HepG2 (cell line): ENCODE data around the gene CDK12. TPM values are rescaled to one million over a fixed set of nuclear protein-coding genes. Genes with fewer than 3 reads are reported as not detected.
A peak's percentile ranks its signal among the peaks of the same experiment; 100 is the strongest.

ENCODE experiments used
- CC2D1A ChIP-seq: sonication (generic); formaldehyde crosslinking; IDR thresholded peaks from 2 replicates; pipeline ENCODE4 v1.8.1; 2023; ENCODE audit warnings: mild to moderate bottlenecking, missing genetic modification reagents
- CHD2 ChIP-seq: IDR thresholded peaks from 2 replicates; pipeline ENCODE4 v1.6.1; 2011; ENCODE audit warnings: low read depth, low read length, improper control_type of control experiment
- GATAD2A ChIP-seq: IDR thresholded peaks from 2 replicates; pipeline ENCODE4 v1.6.1; 2016
- HDAC2 ChIP-seq: sonication (generic); formaldehyde crosslinking; IDR thresholded peaks from 2 replicates; pipeline ENCODE4 v1.4.0; 2020; ENCODE audit warnings: missing genetic modification reagents
- HNF4A ChIP-seq: sonication (generic); formaldehyde crosslinking; IDR thresholded peaks from 2 replicates; pipeline ENCODE4 v1.4.0; 2020; ENCODE audit warnings: missing genetic modification reagents
- JARID2 ChIP-seq: sonication (generic); formaldehyde crosslinking; IDR thresholded peaks from 2 replicates; pipeline ENCODE4 v1.8.1; 2023; ENCODE audit warnings: missing genetic modification reagents, inconsistent platforms; ENCODE audit not compliant: insufficient replicate concordance
- KLF6 ChIP-seq: IDR thresholded peaks from 2 replicates; pipeline ENCODE4 v1.8.0; 2016; ENCODE audit warnings: missing biosample characterization, missing genetic modification reagents
- NR2C2 ChIP-seq: sonication (generic); formaldehyde crosslinking; IDR thresholded peaks from 2 replicates; pipeline ENCODE4 v1.4.0; 2020; ENCODE audit warnings: missing genetic modification reagents, mild to moderate bottlenecking, moderate library complexity, borderline replicate concordance
- PRMT3 ChIP-seq: sonication (generic); formaldehyde crosslinking; IDR thresholded peaks from 2 replicates; pipeline ENCODE4 v1.8.1; 2022; ENCODE audit warnings: low read depth, mild to moderate bottlenecking, moderate library complexity, missing genetic modification reagents, borderline replicate concordance
- RBAK ChIP-seq: sonication (generic); formaldehyde crosslinking; IDR thresholded peaks from 2 replicates; pipeline ENCODE4 v1.5.1; 2020; ENCODE audit warnings: mild to moderate bottlenecking, missing genetic modification reagents
- RCOR2 ChIP-seq: IDR thresholded peaks from 2 replicates; pipeline ENCODE4 v1.6.1; 2016; ENCODE audit warnings: missing biosample characterization, missing genetic modification reagents
- SAFB2 ChIP-seq: sonication (generic); formaldehyde crosslinking; IDR thresholded peaks from 2 replicates; pipeline ENCODE4 v1.5.1; 2020; ENCODE audit warnings: missing genetic modification reagents, low read depth, mild to moderate bottlenecking, borderline replicate concordance
- SAP130 ChIP-seq: IDR thresholded peaks from 2 replicates; pipeline ENCODE4 v1.6.1; 2016; ENCODE audit warnings: low read depth
- SP5 ChIP-seq: IDR thresholded peaks from 2 replicates; pipeline ENCODE4 v1.6.1; 2016; ENCODE audit warnings: low read depth, borderline replicate concordance
- TGIF2 ChIP-seq: IDR thresholded peaks from 2 replicates; pipeline ENCODE4 v1.6.1; 2016; ENCODE audit warnings: control low read depth, missing compliant biosample characterization
- ZC3H4 ChIP-seq: sonication (generic); formaldehyde crosslinking; IDR thresholded peaks from 2 replicates; pipeline ENCODE4 v1.4.0; 2020; ENCODE audit warnings: missing genetic modification reagents, borderline replicate concordance
- ZFP36L2 ChIP-seq: sonication (generic); formaldehyde crosslinking; IDR thresholded peaks from 2 replicates; pipeline ENCODE4 v1.4.0; 2020; ENCODE audit warnings: missing genetic modification reagents
- ZNF124 ChIP-seq: sonication (generic); formaldehyde crosslinking; IDR thresholded peaks from 2 replicates; pipeline ENCODE4 v1.4.0; 2020; ENCODE audit warnings: missing genetic modification reagents
- ZNF20 ChIP-seq: sonication (generic); formaldehyde crosslinking; IDR thresholded peaks from 2 replicates; pipeline ENCODE4 v1.4.0; 2020; ENCODE audit warnings: mild to moderate bottlenecking, moderate library complexity, missing genetic modification reagents
- ZNF230 ChIP-seq: sonication (generic); formaldehyde crosslinking; IDR thresholded peaks from 2 replicates; pipeline ENCODE4 v1.4.0; 2020; ENCODE audit warnings: mild to moderate bottlenecking, missing genetic modification reagents
- ZNF337 ChIP-seq: sonication (generic); formaldehyde crosslinking; IDR thresholded peaks from 2 replicates; pipeline ENCODE4 v1.5.1; 2020; ENCODE audit warnings: missing genetic modification reagents, low read depth, mild to moderate bottlenecking, borderline replicate concordance
- polyA plus RNA-seq, 8 experiments: library from polyadenylated mRNA; depleted of rRNA in 3 of 8; stranded (reverse) in 7 of 8; unstranded in 1 of 8; fragments of >200 nt; fragmentation: Illumina TruSeq in 4 of 8; extraction: Trizol in 4 of 8; gene quantifications; 2 replicates each; pipeline versions ENCODE4 v1.2.1 to v1.2.3, GENCODE V29; 2011 to 2016; ENCODE audit warnings: low read depth in 4 of 8, missing spikeins in 1 of 8, mixed read lengths in 1 of 8; ENCODE audit not compliant: insufficient read depth in 1 of 8
- total RNA-seq, 5 experiments: library from RNA; depleted of rRNA; stranded (reverse); fragments of >200 nt; fragmentation: Illumina TruSeq; extraction: Trizol; gene quantifications; 2 replicates each; pipeline ENCODE4 v1.2.3, GENCODE V29; 2016; ENCODE audit warnings: low read depth in 1 of 5
- TF ChIP-seq, protein P1 (sequence below): sonication (generic); formaldehyde crosslinking; IDR thresholded peaks from 2 replicates; pipeline ENCODE4 v1.4.0; 2020; ENCODE audit warnings: missing genetic modification reagents
- TF ChIP-seq, protein P2 (sequence below): sonication (generic); formaldehyde crosslinking; conservative IDR thresholded peaks from 2 replicates; pipeline ENCODE4 v1.8.0; 2022; ENCODE audit warnings: low read depth, missing genetic modification reagents
- TF ChIP-seq, protein P3 (sequence below), 2 experiments: sonication (generic) in 1 of 2; formaldehyde crosslinking in 1 of 2; IDR thresholded peaks; 2 replicates each; pipeline versions ENCODE4 v1.4.0 to v1.6.1; 2018 to 2020; ENCODE audit warnings: missing genetic modification reagents in 2 of 2, borderline replicate concordance in 1 of 2, low read depth in 1 of 2, mild to moderate bottlenecking in 1 of 2, missing biosample characterization in 1 of 2
- TF ChIP-seq, protein P4 (sequence below): sonication (generic); formaldehyde crosslinking; IDR thresholded peaks from 2 replicates; pipeline ENCODE4 v1.5.0; 2020; ENCODE audit warnings: mild to moderate bottlenecking, missing genetic modification reagents, borderline replicate concordance

The CDK12 gene
- total and polyA plus RNA-seq, 2 of the 13 experiments (the other 11 are each of a cell fraction or from before 2014, with no cell fraction given), result 24.0 to 88.6 TPM

DNA sequence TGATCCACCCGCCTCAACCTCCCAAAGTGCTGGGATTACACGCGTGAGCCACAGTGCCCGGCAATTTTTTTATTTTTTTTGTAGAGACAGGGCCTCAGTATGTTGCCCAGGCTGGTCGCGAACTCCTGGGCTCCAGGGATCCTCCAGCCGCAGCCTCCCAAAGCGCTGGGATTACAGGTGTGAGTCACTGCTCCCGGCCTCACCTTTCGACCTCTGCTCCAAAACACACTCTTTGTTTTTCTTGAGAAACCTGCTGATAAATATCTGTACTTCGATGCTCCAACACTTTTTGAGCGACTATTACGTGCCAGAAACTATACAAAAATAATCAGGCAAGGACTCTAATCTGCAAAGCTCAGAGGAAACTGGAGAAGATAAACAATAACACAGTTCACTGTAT is 11.2 kb upstream of the CDK12 start (continued):
- TF ChIP-seq, protein P1, sequence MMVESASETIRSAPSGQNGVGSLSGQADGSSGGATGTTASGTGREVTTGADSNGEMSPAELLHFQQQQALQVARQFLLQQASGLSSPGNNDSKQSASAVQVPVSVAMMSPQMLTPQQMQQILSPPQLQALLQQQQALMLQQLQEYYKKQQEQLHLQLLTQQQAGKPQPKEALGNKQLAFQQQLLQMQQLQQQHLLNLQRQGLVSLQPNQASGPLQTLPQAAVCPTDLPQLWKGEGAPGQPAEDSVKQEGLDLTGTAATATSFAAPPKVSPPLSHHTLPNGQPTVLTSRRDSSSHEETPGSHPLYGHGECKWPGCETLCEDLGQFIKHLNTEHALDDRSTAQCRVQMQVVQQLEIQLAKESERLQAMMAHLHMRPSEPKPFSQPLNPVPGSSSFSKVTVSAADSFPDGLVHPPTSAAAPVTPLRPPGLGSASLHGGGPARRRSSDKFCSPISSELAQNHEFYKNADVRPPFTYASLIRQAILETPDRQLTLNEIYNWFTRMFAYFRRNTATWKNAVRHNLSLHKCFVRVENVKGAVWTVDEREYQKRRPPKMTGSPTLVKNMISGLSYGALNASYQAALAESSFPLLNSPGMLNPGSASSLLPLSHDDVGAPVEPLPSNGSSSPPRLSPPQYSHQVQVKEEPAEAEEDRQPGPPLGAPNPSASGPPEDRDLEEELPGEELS (CRISPR knock-in tag), result peak; percentile 58
- TF ChIP-seq KLF6 (CRISPR knock-in tag), result no peak
- TF ChIP-seq ZNF20, result no peak
- TF ChIP-seq, protein P2, sequence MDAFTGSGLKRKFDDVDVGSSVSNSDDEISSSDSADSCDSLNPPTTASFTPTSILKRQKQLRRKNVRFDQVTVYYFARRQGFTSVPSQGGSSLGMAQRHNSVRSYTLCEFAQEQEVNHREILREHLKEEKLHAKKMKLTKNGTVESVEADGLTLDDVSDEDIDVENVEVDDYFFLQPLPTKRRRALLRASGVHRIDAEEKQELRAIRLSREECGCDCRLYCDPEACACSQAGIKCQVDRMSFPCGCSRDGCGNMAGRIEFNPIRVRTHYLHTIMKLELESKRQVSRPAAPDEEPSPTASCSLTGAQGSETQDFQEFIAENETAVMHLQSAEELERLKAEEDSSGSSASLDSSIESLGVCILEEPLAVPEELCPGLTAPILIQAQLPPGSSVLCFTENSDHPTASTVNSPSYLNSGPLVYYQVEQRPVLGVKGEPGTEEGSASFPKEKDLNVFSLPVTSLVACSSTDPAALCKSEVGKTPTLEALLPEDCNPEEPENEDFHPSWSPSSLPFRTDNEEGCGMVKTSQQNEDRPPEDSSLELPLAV (CRISPR knock-in tag), result no peak
- no peak for TF ChIP-seq SP5 (CRISPR knock-in tag)
- no peak for TF ChIP-seq ZNF124 (CRISPR knock-in tag)
- no peak for TF ChIP-seq TGIF2 (CRISPR knock-in tag)
- TF ChIP-seq ZNF337 (CRISPR knock-in tag), result no peak
- peak; percentile 48; the same call in 1 of the 2 replicates for TF ChIP-seq SAP130 (CRISPR knock-in tag)
- TF ChIP-seq JARID2 (CRISPR knock-in tag), result no peak
- TF ChIP-seq HDAC2 (CRISPR knock-in tag), result 0 out of 2 replicates have a peak, but pooled peaks have one; percentile 37
- TF ChIP-seq, protein P3, sequence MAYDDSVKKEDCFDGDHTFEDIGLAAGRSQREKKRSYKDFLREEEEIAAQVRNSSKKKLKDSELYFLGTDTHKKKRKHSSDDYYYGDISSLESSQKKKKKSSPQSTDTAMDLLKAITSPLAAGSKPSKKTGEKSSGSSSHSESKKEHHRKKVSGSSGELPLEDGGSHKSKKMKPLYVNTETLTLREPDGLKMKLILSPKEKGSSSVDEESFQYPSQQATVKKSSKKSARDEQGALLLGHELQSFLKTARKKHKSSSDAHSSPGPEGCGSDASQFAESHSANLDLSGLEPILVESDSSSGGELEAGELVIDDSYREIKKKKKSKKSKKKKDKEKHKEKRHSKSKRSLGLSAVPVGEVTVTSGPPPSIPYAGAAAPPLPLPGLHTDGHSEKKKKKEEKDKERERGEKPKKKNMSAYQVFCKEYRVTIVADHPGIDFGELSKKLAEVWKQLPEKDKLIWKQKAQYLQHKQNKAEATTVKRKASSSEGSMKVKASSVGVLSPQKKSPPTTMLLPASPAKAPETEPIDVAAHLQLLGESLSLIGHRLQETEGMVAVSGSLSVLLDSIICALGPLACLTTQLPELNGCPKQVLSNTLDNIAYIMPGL (CRISPR knock-in tag; IDR thresholded peaks at IDR 0.05; ENCODE audit: borderline replicate concordance in 1 of 2, low read depth in 1 of 2), result no peak
- no peak for TF ChIP-seq SAFB2 (CRISPR knock-in tag)
- TF ChIP-seq HNF4A, result peak; percentile 32; the same call in 1 of the 2 replicates
- TF ChIP-seq ZFP36L2 (CRISPR knock-in tag), result no peak
- no peak for TF ChIP-seq ZC3H4 (CRISPR knock-in tag)
- no peak for TF ChIP-seq RBAK (CRISPR knock-in tag)
- no peak; the same call in 1 of the 2 replicates for TF ChIP-seq GATAD2A
- TF ChIP-seq NR2C2, result no peak
- TF ChIP-seq, protein P4, sequence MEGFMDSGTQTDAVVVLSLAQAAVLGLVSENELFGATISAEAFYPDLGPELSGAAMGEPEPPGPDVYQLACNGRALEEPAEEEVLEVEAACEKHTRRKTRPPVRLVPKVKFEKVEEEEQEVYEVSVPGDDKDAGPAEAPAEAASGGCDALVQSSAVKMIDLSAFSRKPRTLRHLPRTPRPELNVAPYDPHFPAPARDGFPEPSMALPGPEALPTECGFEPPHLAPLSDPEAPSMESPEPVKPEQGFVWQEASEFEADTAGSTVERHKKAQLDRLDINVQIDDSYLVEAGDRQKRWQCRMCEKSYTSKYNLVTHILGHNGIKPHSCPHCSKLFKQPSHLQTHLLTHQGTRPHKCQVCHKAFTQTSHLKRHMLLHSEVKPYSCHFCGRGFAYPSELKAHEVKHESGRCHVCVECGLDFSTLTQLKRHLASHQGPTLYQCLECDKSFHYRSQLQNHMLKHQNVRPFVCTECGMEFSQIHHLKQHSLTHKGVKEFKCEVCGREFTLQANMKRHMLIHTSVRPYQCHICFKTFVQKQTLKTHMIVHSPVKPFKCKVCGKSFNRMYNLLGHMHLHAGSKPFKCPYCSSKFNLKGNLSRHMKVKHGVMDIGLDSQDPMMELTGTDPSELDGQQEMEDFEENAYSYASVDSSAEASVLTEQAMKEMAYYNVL (CRISPR knock-in tag), result no peak
- TF ChIP-seq CC2D1A (CRISPR knock-in tag), result no peak
- TF ChIP-seq RCOR2 (CRISPR knock-in tag), result peak; percentile 61
- TF ChIP-seq ZNF230 (CRISPR knock-in tag), result no peak
- TF ChIP-seq PRMT3 (CRISPR knock-in tag), result no peak
- no peak for TF ChIP-seq CHD2
